ENCODE measurements around the gene FMN1.

GRCh38 chr15:33157371-33158037 is 37.0 kb downstream of the FMN1 start:
- TF ChIP-seq CTCF (conservative IDR thresholded peaks at IDR 0.05; ENCODE audit: low read depth, low read length): no peak
- TF ChIP-seq EZH2 (IDR thresholded peaks at IDR 0.05; ENCODE audit: borderline replicate concordance, low read depth, low read length, poor library complexity, severe bottlenecking): no peak

Measured in A673 (cell line).